ENCODE data around the gene ADGRL3. TPM values are rescaled to one million over a fixed set of nuclear protein-coding genes. Genes with fewer than 3 reads are reported as not detected.

Gene ADGRL3
- total and polyA plus RNA-seq, 7 donors = 0.06 to 2.8 (median 0.42) TPM

DNA sequence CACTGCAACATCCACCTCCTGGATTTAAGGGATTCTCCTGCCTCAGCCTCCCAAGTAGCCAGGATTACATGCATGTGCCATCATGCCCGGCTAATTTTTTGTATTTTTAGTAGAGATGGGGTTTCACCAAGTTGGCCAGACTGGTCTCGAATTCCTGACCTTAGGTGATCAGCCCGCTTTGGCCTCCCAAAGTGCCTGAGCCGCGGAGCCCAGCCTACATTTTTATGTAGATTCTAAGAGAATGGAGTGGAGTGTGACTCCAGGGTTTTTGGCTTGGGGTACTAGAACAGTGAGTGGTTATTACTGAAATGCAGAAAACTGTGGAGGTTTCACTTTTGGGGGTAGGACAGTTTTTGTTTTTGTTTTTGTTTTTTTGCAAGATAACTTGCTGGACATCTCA lies 806.0 kb downstream of the ADGRL3 start:
- 87 to 89% (median 89%) methylated on average over 5 of the region's 5 CpGs for WGBS, 3 donors
- TF ChIP-seq CTCF (IDR thresholded peaks at IDR 0.05) = no peak
- intact Hi-C loops (cut with DNase I) = no loop called here

DNA sequence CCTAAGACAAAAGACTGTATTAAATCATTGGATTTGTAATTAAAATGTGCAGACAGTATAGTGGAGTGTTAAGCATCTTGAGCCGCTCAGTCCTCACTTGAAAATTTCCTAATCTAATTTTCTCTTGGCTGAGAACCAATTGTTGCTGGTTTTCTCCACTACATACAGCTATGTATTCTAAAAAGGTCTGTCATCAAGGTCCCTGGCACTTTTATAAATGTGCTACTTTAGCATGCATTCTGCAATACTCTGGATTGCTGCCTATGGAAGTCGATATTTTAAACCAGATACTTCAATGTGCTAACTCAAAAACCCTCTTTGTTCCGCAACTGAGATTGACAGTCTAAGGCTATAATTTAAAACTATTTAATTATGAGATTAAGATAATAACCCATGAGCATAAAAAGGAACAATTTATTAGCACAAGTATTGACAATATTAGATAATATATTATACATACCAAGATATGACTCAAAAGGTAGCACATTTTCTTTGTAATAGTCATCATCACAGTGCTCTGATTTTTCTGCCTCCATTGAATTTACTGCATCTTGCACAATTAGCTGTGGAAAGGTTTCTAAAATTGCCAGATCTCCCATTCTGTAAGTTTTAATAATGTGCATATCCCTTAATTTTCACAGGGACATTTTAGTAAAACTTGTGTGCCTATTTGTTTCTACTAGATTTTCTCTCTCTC lies 815.1 kb downstream of the ADGRL3 start:
- no peaks in the 10 kb centered on the region for H3K36me3 ChIP-seq (ENCODE audit: insufficient read depth in 1 of 2, low read depth in 1 of 2)
- no peaks in the 10 kb centered on the region for H3K27me3 ChIP-seq (ENCODE audit: insufficient read depth in 3 of 3, low read length in 2 of 3)
- intact Hi-C loops (cut with DNase I) = no loop called here
- H3K4me3 ChIP-seq = no peak overlapping the region
- TF ChIP-seq CTCF (IDR thresholded peaks at IDR 0.05) = no peak
- no peaks in the 10 kb centered on the region for H3K9me3 ChIP-seq
- no peaks in the 10 kb centered on the region for H3K4me1 ChIP-seq
- 73 to 77% (median 77%) methylated on average over 3 of the region's 3 CpGs for WGBS, 3 donors
- H3K27ac ChIP-seq = no peak overlapping the region
- DNase-seq (no peak), ATAC-seq (no peak)

More for the DNA sequence above, 806.0 kb downstream of the ADGRL3 start:
- H3K4me3 ChIP-seq = no peak overlapping the region
- DNase-seq (no peak), ATAC-seq (no peak)
- no peaks in the 10 kb centered on the region for H3K9me3 ChIP-seq
- H3K27ac ChIP-seq = no peak overlapping the region
- H3K36me3 ChIP-seq (ENCODE audit: insufficient read depth in 1 of 2, low read depth in 1 of 2) = no peaks in the 10 kb centered on the region
- H3K4me1 ChIP-seq = no peaks in the 10 kb centered on the region
- no peaks in the 10 kb centered on the region for H3K27me3 ChIP-seq (ENCODE audit: insufficient read depth in 3 of 3, low read length in 2 of 3)

DNA sequence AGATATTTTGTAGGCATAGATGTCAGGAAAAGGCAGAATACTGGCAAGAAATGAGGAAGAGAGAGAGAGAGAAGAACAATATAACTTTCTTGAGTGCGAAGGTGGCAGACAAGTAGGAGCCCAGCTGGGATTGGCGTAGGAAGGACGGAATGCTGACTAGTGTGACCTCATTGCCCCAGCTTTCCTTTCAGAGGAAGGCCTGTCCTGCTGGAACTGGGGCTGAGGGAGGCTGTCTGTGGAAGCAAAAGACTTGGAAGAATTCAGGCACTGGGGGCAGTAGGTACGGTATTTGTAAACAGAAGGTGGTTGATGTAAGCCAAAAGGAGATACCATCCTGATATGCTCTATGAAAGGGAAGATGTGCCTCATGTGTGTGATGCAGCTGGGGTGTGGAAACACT lies 818.4 kb downstream of the ADGRL3 start:
- Histone ChIP-seq H3K27me3 (ENCODE audit: insufficient read depth in 3 of 3, low read length in 2 of 3) (no peaks in the 10 kb centered on the region), H3K36me3 (ENCODE audit: insufficient read depth in 1 of 2, low read depth in 1 of 2) (no peaks in the 10 kb centered on the region), H3K4me1 (no peaks in the 10 kb centered on the region), H3K4me3 (no peak overlapping the region), H3K27ac (no peak overlapping the region), H3K9me3 (no peaks in the 10 kb centered on the region)
- intact Hi-C loops (cut with DNase I) = no loop called here
- ATAC-seq (no peak), DNase-seq (no peak)
- TF ChIP-seq CTCF (IDR thresholded peaks at IDR 0.05) = no peak
- WGBS, 3 donors = 71 to 91% (median 83%) methylated on average over 4 of the region's 4 CpGs

- Histone ChIP-seq H3K27ac (no peak overlapping the region), H3K27me3 (ENCODE audit: insufficient read depth in 3 of 3, low read length in 2 of 3) (no peaks in the 10 kb centered on the region), H3K9me3 (no peaks in the 10 kb centered on the region), H3K4me1 (no peaks in the 10 kb centered on the region), H3K36me3 (ENCODE audit: insufficient read depth in 1 of 2, low read depth in 1 of 2) (no peaks in the 10 kb centered on the region), H3K4me3 (no peak overlapping the region)
- WGBS, 3 donors = 93 to 95% (median 94%) methylated on average over 3 of the region's 3 CpGs
- DNase-seq (no peak), ATAC-seq (no peak)
- intact Hi-C loops (cut with DNase I) = no loop called here
- no peak for TF ChIP-seq CTCF (IDR thresholded peaks at IDR 0.05)
Observed at GRCh38 chr4:62023633-62024032, 823.5 kb downstream of the ADGRL3 start.

DNA sequence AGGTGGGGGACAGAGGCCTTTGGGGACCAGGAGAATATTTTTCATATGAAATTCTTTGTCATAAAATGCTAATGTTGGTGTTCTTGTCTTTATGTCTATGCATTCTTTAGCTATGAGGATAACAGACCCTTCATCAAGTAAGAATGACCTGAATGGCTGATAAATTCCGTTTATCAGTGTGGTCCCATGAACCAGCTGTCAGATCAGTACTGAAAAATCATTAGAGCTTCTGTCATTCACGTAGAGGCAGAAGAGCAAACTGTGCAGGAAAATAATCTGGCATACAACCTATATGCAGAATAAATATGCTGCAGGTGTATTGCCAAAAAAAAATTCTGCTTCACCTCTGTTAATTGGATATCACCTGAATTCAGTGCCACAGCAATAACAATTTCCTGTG lies 828.6 kb downstream of the ADGRL3 start:
- no peaks in the 10 kb centered on the region for H3K36me3 ChIP-seq (ENCODE audit: insufficient read depth in 1 of 2, low read depth in 1 of 2)
- intact Hi-C loops (cut with DNase I) = no loop called here
- 42 to 56% (median 44%) methylated on average over 2 of the region's 2 CpGs for WGBS, 3 donors
- no peaks in the 10 kb centered on the region for H3K9me3 ChIP-seq
- no peak for ATAC-seq
- no peak overlapping the region for H3K4me3 ChIP-seq
- TF ChIP-seq CTCF (IDR thresholded peaks at IDR 0.05) = no peak
- H3K4me1 ChIP-seq = no peaks in the 10 kb centered on the region
- H3K27ac ChIP-seq = no peak overlapping the region
- H3K27me3 ChIP-seq (ENCODE audit: insufficient read depth in 3 of 3, low read length in 2 of 3) = no peaks in the 10 kb centered on the region
- DNase-seq = no peak

Data from psoas muscle (tissue), 8 donors.